ENCODE measurements around the gene TCP10L.
"Not testable (repeated sequence)": the region's sequence is repeated elsewhere in the genome, so short reads cannot be mapped to it uniquely, and the experiment has no call there.

The TCP10L gene, protein sequence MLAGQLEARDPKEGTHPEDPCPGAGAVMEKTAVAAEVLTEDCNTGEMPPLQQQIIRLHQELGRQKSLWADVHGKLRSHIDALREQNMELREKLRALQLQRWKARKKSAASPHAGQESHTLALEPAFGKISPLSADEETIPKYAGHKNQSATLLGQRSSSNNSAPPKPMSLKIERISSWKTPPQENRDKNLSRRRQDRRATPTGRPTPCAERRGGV

DNA sequence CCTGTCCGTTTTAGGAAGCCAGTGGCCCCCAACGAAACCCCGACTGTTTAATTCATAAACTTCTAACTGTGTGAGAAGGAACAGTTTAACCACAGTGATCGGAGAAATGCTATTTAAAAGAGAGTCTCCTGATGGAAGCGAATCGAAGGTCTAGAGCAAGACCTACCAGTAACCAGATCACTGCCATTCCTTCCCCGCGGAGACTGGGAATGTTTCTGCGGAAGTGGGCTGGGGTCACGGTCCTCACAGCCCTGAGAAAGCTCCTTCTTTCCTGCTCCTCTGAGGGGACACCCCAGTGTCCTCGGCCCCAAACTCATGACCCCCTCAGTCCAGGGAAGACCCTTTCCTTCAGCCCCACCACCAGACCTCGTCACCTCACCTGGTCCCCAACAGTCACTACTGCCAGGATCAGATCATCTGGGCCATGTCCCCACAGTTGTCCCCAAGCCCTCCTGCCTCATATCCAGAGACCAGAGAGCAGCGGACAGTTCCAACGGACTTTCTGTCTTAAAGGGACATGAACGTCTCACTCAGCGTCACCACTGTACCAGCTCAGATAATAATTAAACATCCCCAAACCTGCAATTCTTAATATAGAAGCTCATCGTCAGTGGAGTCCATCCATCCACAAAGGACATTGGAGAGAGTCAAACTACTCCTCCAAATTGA lies at the start of gene TCP10L:
TCP10L (minus strand) TSS at position 482 of the 669 bp plus-strand sequence. CDS start 1,219 bp downstream, outside the sequence.
- DNase-seq: no peak

DNA sequence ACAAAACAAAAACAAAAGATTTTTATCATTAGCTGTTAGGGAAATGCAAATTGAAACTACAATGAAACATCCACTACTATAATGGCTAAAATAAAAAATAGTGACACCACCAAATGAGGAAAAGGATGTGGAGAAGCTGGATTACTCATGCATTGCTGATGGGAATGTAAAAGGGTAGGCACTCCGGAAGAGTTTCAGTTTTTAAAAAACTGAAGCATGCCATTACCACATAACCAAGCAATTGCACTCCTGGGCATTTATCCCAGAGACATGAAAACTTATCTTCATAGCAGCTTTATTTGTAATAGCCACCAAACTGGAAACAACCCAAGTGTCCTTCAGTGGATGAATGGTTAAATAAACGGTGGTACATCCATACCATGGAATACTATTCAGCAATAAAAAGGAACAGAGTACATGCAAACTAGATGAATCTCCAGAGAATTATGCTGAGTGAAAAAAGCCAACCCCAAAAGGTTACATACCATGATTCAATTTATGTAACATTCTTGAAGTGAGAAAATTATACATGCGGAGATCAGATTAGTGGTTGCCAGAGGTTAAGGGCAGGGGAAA lies 41.4 kb upstream of the TCP10L start:
- no peak for DNase-seq

DNA sequence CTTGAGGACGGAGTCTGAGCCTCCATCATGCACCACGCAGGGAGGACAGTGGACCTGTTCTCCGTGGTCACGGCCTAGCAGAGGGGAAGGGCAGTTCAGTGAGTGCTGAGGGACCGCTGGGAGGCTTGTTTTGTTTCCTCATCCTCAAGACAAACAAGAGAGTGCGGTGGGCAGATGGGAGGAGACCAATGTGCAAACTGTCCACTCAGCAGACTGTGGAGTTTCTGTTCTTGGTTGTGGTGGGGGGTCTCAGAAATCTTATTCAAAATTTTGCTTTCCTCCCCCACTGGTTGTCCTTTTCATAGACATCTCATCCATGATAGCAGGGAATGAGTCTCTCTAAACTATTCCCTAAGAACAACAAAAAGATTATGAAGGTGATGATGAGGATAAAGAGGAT lies 32.9 kb upstream of the TCP10L start:
- DNase-seq: not testable (repeated sequence)

DNA sequence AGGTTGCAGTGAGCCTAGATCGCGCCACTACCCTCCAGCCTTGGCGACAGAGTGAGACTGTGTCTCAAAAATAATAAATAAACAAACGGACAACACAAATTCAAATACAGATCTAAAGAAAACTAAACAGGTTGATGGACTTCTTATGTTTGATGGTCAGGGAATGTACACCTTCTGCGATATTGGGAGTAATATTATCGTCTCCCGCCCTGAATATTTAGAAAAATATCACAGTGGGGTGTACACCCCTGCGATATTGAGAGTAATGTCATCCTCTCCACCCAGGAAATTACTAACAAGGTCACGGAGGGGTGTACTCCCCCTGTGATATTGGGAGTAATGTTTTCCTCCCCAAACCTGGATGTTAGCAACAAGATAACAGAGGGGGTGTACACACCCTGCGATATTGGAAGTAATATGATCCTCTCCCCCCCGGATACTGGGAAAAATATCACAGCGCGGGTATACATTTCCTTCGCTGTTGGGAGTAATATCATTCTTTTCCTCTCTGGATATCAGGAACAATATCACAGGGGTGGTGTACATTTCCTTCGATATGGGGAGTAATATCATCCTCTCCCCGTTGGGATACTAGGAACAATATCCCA lies 28.2 kb upstream of the TCP10L start:
- DNase-seq: no peak

DNA sequence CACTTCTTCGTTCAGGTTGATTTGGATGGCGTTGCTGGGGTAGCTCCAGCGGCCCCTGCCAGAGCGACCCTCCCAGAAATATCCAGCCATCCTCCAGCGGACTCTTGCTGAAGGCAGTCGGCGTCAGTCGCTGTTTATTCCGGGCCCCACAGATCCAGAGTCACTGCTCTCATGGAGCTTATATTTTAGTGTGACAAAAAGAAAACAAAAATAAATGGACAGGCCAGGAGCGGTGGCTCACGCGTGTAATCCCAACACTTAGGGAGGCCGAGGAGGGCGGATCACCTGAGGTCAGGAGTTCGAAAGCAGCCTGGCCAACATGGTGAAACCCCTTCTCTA lies 27.6 kb upstream of the TCP10L start:
- no peak for DNase-seq

DNA sequence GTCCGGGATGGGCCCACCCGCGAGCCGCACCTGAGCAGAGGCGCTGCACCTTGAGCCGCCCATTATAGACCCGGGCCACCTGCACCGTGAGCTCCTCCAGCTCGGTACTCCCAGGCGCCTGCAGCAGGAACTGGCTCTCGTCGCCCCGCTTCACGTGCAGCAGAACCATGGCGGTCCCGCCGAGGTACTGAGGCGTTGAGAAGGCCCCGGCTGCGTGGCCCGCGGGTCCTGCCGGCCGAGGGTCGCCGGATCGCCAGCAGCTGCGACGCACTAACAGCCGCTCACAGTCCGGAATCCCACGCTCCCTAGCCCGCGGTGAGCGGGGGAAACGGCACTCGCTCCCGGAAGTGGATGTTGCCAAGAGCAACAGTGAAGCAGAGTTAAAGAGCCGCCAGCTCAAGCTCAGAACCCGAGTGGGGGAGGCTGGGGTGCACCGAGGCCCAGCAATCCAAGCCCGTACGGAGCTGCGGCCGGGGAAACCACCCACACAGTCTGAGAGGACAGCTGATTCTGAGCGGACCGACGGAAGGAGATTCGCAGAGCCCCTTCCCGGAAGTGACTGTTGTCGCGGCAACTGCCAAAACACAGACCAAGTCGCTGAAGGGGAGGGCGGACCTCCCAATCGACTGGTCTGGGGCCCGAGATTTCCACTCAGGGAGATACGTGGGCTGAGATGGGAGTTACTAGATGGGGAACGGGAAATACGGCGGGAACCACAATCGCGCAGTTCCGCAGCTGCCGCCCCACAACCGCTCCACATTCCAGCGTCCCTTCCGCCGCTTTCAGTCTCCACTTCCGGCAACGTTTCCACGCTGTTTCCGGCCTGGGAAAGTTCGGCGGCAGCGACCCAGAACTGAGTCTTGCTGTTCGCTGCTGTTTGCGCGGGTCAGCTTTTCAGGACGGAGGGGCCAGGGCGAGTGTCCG lies 27.0 kb upstream of the TCP10L start, which contains the start of gene CFAP298:
CFAP298 (minus strand) TSS at position 303 of the 924 bp plus-strand sequence; CDS start at position 169, 134 bp downstream.
- DNase-seq: peak; percentile 96

DNA sequence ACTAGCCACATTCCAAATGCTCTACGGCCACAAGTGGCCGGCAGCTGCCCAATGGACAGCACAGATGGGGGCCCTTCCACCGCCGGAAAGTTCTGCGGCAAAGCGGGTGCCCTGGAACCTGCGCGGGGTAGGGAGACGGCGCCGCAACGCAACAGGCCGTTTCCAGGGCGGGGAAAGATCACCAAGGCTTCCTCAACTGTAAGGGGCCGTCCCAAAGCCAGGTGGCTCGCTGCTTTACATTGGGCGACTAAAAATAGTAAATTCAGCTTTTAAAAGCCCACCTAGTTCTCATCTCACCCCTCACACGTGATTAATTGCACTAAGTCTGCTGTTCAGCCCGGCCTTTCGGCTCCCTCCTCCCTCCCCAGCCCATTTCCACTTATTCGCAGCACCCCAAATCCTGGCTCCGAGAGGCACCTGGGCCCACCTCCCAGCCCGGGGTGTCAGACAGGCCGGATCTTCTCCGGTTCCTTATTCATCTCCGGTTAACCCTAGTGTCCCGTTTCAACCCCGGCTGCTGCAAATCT lies 26.2 kb upstream of the TCP10L start:
- no peak for DNase-seq

DNA sequence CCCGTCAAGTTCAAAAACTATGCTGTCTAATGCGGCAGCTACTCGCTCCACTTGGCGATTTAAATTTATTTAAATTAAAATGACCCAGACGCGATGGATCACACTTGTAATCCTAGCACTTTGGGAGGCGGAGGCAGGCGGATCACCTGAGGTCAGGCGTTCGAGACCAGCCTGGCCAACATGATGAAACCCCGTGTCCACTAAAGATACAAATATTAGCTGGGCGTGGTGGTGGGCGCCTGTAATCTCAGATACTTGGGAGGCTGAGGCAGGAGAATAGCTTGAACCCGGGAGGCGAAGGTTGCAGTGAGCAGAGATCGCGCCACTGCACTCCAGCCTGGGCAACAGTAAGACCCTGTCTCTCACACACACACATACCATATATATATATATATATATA lies 25.6 kb upstream of the TCP10L start:
- not testable (repeated sequence) for DNase-seq

DNA sequence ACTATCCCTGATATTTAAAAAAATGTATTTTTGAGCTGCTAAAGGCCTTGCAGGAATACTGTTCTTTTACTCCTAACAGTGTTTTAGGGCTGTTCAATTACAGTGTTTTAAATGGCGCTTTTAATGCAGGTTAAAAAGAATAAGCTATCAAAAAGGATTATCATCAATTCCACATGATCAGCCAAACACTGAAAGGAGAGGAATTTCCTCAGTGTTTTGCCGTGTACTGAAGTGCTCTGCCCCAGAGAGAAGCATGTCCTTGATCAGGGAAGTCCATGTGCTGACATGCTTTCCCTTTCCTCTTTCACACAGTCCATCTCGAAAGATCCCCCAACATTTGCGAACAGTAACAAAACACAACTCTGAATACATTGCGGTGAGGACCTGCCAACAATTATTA lies 23.5 kb upstream of the TCP10L start:
- DNase-seq: no peak

DNA sequence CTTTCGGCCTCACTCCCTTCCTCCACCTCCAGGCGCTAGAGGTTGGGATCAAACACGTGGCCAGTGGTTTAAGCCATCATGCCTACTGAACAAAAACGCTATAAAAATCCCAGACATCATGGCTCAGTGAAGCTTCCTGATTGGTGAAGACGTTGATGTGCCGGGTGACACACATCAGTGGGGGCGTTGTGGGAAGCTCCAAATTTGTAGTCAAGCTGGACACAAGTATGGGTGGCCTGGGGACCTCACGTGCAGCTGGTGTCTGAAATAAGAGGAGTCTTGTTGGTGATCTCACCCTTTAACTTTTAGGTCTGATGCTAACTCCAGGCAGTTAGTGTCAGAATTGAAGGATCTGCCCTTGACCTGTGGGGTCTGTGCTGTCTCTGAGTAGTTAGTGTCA lies 20.1 kb upstream of the TCP10L start:
- DNase-seq: no peak

DNA sequence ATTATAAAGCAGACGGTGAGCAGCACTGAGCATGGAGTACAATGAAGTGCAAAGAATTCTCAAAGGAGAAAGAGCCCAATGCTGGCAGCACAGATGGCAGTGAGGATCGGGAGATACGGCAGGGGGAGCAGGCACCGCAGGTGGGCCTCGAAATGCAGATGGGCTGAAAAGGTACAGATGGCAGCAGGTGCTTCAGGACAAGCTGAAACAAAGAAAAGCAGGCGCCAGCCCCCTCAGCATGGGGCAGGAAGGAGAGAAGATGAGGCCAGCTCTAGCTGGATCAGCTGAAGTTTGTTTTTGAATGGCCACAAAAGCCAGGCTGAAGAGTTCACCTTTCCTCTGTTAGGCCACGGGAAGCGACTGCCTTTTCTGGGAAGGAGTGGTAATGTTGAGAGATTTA lies 19.1 kb upstream of the TCP10L start:
- no peak for DNase-seq

DNA sequence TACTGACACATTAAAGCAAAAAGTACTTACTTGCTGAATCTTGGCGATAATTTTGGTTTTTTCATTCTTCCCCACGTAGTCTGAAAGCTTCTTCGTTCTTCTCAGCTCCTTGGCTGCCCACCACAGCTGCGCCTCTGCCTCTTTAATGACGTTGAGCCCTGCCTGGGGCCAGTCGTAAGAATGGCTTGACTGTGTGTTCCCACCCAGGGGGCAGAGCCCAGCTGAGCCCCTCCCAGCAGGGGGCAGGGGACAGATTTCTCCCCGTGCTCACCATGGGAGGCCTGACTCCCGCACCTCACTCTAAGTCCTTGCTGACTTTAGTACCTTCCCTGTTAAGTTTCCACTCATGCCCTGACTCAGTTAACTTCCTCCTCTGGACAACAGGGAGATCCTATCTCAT lies 17.8 kb upstream of the TCP10L start:
- no peak for DNase-seq

DNA sequence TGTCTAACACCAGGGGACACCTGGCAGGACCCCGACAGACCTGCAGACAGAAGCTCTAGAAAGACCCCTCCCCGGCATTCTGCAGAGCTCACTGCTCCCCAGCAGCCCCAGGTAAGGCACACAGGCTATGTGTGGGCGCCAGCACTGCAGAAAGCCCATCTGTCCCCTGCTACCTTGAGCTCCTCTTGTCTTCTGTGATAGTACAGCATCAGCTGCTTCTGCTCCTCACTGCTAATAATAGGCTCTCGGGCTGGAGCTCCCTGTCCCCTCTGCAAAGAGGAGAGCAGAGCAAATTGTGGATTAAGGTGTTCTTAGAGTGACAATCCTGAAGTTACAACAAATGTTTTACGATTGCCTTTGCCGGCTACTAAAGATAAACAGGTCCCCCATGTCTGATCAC lies 16.8 kb upstream of the TCP10L start:
- DNase-seq: no peak

DNA sequence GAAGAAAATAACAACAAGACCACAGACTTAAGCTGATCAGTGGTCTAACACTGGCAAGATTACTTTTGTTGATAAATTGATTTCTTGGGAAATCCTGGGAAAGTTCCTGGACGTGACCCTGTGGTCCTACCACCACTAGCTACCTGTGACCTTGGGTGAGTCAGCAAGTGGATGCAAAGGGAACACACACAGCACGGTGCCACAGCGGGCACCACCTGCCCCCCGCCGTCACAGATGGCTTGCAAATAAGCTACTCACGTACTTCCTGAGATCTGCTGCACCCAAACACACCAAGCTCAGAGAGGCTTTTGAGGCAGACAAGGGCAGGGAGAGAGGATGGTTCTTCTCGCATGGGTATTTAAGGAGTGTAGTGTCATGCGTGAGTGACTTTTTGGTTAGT lies 14.2 kb upstream of the TCP10L start:
- DNase-seq: no peak

DNA sequence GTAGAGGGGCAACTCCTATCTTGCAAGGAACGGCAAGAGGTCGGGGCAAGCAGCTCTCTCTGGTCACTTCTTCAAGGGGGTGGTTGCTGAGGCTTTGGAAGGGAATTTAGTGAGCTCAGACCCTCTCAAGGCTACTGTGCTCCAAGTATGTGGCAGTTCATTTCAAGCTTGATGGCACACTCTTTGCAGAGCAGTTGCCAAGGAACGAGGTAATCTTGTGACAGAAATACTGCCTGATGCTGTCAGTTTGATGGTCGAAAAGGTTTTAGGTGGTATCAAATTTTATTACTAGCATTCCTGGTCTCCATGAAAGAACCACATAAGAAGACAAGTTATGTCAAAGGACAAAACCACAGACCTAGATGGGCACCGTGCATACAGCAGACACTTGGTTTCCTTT lies 13.8 kb upstream of the TCP10L start:
- no peak for DNase-seq

DNA sequence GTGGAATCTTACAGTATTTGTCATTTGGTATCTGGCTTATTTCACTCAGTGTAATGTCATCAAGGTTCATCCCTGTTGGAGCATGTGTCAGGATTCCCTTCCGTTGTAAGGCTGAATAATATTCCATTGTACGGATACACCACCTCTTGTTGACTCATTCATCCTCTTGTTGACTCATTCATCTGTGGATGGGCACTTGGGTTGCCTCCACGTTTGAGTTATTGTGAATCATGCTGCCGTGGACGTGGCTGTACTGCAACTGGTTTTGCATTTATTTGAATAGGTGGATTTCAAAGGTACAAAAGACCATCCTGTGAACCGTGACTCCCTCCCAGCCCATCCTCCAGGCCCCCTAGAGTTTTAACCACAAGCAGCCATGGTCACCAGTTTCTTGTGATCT lies 11.9 kb upstream of the TCP10L start:
- no peak for DNase-seq

DNA sequence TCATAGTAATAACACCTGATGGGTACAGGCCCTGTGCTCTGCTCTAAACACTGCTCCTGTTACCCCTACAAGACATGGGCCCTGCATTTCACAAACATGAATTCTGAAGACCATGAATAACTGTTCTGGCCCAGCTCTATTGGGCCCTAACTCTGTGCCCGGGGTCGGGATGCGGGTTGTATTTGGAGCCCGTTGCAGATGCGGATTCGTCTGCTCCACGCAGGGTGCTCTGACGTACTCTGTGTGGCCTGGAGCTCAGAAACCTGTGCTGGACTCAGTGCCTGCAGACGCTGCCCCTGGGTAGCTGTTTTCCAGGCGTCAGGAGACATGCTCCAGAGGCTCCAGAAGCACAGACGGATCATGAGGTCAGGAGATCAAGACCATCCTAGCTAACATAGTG lies 10.1 kb upstream of the TCP10L start:
- no peak for DNase-seq

DNA sequence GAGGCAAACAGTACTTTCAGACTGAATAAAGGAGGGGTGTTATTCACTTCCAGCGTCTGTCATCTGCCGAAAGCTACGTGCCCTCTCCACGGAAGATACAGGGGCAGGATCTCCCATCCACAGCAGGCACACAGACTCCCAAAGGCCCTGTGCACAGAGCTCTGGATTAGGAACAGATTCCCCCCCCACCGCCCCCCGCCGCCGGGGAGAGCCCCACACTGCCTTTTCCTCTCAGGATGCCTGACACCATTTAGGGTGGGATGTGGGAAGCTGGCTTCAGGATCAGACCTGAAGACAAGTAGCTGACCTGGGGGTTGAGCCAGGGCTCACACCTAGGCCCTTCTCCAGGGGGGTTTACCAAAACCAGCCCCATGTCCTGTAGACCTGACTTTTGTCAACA lies 8.4 kb upstream of the TCP10L start:
- DNase-seq: no peak

DNA sequence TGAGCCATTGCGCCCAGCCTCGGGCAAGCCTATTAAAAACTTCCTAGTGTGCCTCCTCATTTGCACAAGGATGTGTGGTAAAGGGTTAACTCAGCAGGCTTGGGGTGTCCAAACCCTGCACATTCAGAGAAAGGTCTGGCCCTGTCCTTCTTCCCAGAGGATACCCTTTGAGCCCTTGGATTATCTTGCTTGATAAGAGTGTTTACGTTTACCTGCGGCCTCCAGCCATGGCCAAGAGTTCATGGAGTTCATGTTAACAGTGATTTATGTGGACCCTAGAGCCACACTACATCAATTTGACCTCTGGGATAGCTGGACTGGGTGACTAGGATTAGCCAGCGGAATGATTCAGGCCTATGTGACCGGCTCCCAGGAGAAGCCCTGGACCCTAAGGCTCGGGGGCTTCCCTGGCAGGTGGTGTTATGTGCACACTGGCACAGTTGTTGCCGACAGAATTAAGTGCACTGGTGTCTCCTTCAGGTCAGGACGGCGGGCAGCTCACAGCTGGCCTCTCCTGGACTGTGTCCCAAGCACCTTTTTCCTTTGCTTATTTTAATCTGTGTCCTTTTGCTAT lies 7.7 kb upstream of the TCP10L start:
- DNase-seq: no peak

DNA sequence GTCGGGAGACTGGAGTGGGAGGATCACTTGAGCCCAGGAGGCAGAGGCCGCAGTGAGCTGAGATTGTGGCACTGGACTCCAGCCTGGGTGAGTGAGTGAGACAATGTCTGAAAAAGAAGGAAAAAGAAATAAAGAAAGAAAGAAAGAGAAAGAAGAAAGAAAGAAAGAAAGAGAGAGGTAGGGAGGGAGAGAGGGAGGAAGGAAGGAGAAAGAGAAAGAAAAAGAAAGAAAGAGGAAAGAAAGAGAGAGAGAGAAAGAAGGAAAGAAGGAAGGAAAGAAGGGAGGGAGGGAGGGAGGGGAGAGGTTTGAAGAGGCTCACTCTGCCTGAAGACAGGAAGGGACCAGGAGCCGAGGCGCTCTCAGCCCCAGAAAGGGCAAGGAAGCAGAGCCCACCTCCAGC lies 4.8 kb upstream of the TCP10L start:
- no peak for DNase-seq

DNA sequence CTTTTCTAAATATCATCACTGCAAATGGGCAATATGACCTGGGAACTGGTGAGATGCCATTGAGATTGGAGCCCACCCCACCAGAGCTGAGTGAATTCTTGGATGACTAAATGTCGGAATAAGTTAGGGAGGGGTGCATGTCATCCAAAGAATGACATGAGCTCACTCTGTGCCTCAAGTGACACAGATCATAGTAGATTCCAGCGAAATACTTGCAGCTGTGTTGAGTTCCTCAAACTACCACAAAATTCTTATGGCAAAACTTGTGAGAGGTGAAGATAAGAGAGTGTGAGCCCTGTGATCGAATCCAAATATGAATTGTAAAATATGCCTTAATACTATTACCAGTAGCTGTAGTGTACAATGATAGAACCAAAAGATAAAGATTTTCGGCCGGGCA lies 2.3 kb upstream of the TCP10L start:
- DNase-seq: no peak

DNA sequence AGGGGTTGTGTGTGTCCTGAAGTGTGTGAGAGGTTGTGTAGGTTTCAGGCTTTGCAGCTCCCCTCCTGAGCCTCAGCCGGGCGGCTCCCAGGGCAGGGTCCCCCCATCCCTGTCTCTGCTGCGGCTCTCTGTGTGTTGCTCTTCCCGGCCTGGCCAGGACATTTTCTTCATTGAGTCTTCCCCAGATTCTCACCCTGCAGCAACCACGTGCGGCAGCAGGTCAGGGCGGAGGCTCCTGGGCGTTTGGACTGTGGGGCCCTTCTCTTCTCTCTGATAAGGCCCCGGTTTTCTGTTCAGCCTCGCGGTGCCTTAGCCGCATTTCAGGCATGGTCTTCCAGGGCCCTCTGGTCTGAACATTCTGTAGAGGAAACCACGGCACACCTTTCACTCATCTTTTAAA lies 1.8 kb upstream of the TCP10L start:
- DNase-seq: no peak

Measured in right forelimb (tissue), 1 donor.